Esophagus squamous epithelium (tissue), 4 donors: ENCODE measurements around the gene PPM1A.

Experiments used
- POLR2A ChIP-seq, 4 donors: fragments of 450-650 bp; IDR thresholded peaks; one replicate each; pipeline ENCODE4 v1.6.1; 2017; ENCODE audit warnings: antibody characterized with exemption in 4 of 4, mild to moderate bottlenecking in 4 of 4, moderate library complexity in 3 of 4
- TF ChIP-seq, protein P1 (sequence below), 6 experiments: fragments of 450-650 bp in 4 of 6; fragments of 200-600 bp in 2 of 6; sonication (generic) in 2 of 6; IDR thresholded peaks; one replicate each; pipeline ENCODE4 v1.5.1; 2016 to 2019; ENCODE audit warnings: antibody characterized with exemption in 6 of 6, mild to moderate bottlenecking in 4 of 6, moderate library complexity in 4 of 6

DNA sequence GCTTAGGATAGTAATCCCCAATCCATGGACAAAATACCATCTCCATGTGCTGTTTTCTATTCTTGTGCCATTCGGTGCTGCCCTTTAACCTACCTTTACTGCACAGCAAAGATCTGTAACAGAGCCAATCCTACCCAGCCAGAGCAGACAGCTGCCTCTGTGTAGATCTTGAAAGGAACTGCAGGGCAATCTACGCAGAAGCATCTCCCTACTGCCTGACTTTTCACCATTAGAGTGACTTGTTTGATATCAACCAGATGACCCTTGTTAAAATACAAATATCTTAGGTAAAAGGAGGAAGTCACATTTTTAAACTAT lies 33.9 kb upstream of the PPM1A start:
- TF ChIP-seq POLR2A (IDR thresholded peaks at IDR 0.05): no peak
- TF ChIP-seq, protein P1, sequence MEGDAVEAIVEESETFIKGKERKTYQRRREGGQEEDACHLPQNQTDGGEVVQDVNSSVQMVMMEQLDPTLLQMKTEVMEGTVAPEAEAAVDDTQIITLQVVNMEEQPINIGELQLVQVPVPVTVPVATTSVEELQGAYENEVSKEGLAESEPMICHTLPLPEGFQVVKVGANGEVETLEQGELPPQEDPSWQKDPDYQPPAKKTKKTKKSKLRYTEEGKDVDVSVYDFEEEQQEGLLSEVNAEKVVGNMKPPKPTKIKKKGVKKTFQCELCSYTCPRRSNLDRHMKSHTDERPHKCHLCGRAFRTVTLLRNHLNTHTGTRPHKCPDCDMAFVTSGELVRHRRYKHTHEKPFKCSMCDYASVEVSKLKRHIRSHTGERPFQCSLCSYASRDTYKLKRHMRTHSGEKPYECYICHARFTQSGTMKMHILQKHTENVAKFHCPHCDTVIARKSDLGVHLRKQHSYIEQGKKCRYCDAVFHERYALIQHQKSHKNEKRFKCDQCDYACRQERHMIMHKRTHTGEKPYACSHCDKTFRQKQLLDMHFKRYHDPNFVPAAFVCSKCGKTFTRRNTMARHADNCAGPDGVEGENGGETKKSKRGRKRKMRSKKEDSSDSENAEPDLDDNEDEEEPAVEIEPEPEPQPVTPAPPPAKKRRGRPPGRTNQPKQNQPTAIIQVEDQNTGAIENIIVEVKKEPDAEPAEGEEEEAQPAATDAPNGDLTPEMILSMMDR (IDR thresholded peaks at IDR 0.05): no peak
